Peyer's patch (tissue), 4 donors: ENCODE measurements around the gene ZFYVE19.

Experiments
- POLR2A ChIP-seq, 2 donors: fragments of 450-650 bp; IDR thresholded peaks; one replicate each; pipeline ENCODE4 v1.5.1; 2017; ENCODE audit warnings: antibody characterized with exemption in 2 of 2, mild to moderate bottlenecking in 2 of 2, moderate library complexity in 2 of 2
- TF ChIP-seq, protein P1 (sequence below), 6 experiments: fragments of 450-650 bp in 4 of 6; fragments of 200-600 bp in 2 of 6; sonication (generic) in 1 of 6; IDR thresholded peaks; one replicate each; pipeline ENCODE4 v1.5.1; 2017 to 2019; ENCODE audit warnings: antibody characterized with exemption in 6 of 6, mild to moderate bottlenecking in 3 of 6, moderate library complexity in 1 of 6

DNA sequence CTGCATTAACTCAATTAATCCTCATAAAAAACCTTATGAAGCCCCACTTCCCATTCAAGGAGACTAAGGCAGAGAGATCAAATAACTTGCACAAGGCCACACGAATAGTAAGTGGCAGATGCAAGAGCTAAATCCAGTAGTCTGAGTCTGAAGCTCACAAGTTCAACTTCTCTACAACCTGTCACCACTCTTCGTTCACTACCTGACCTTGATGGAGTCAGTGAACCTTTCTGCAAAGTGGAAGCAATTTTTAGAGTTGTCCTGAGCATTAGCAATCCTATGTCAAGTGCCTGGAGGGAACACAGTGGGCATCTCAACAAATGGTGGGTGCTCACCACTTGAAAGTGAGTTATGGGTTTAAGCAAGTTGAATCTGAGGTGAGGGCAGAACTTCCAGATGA lies 34.9 kb downstream of the ZFYVE19 start:
- TF ChIP-seq, protein P1, sequence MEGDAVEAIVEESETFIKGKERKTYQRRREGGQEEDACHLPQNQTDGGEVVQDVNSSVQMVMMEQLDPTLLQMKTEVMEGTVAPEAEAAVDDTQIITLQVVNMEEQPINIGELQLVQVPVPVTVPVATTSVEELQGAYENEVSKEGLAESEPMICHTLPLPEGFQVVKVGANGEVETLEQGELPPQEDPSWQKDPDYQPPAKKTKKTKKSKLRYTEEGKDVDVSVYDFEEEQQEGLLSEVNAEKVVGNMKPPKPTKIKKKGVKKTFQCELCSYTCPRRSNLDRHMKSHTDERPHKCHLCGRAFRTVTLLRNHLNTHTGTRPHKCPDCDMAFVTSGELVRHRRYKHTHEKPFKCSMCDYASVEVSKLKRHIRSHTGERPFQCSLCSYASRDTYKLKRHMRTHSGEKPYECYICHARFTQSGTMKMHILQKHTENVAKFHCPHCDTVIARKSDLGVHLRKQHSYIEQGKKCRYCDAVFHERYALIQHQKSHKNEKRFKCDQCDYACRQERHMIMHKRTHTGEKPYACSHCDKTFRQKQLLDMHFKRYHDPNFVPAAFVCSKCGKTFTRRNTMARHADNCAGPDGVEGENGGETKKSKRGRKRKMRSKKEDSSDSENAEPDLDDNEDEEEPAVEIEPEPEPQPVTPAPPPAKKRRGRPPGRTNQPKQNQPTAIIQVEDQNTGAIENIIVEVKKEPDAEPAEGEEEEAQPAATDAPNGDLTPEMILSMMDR (IDR thresholded peaks at IDR 0.05): no peak
- TF ChIP-seq POLR2A (IDR thresholded peaks at IDR 0.05): no peak
